Activated CD8-positive, alpha-beta memory T cell treated with anti-CD3 and anti-CD28 coated beads for 48 hours (primary cell): ENCODE results near the gene ADAMTS17.

ENCODE experiments used
- DNase-seq, 3 experiments: peaks; one replicate each; pipeline ENCODE4 v3.0.0-alpha.2; 2020; ENCODE audit warnings: low read depth in 2 of 3, low spot score in 2 of 3

ADAMTS17 gene, protein sequence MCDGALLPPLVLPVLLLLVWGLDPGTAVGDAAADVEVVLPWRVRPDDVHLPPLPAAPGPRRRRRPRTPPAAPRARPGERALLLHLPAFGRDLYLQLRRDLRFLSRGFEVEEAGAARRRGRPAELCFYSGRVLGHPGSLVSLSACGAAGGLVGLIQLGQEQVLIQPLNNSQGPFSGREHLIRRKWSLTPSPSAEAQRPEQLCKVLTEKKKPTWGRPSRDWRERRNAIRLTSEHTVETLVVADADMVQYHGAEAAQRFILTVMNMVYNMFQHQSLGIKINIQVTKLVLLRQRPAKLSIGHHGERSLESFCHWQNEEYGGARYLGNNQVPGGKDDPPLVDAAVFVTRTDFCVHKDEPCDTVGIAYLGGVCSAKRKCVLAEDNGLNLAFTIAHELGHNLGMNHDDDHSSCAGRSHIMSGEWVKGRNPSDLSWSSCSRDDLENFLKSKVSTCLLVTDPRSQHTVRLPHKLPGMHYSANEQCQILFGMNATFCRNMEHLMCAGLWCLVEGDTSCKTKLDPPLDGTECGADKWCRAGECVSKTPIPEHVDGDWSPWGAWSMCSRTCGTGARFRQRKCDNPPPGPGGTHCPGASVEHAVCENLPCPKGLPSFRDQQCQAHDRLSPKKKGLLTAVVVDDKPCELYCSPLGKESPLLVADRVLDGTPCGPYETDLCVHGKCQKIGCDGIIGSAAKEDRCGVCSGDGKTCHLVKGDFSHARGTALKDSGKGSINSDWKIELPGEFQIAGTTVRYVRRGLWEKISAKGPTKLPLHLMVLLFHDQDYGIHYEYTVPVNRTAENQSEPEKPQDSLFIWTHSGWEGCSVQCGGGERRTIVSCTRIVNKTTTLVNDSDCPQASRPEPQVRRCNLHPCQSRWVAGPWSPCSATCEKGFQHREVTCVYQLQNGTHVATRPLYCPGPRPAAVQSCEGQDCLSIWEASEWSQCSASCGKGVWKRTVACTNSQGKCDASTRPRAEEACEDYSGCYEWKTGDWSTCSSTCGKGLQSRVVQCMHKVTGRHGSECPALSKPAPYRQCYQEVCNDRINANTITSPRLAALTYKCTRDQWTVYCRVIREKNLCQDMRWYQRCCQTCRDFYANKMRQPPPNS

DNA sequence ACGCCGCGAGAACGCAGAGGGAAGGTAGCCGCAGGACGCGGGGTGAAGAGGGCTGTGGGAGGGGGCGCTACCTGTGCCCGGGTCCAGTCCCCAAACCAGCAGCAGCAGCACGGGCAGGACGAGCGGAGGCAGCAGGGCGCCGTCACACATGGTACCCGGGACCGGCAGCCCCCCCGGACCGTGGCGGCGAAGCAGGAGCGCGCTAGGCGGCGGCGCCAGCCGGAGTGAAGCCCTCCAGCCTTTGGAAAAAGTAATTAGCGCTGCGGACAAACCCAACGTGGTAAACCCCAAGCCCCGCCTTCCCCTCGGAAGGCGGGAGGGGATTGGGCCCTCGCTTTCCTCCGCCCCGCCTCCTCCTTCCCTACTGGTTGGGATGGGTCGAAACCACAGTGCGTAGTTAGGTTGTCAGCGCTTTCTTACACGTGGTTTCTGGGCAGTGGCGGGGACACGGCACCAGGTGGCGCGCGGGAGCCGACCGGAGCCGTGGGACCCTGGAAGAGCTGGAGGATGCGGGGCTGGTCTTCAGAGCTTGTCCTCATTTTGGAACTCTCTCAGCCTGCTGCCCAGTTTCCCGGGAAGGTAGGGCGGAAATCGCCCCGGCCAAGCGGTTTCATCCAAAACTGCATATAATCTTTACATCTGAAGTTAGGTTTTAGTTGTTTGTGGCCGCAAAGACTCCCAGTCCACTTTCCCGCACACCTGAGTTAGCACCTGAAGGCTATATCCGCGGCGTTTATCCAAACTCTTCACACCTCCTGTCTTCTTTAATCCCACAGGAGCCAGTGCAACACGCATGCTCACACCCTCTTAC is at the start of gene ADAMTS17:
Gene ADAMTS17, minus strand, starts transcription at position 226 of the 811 bp plus-strand sequence. Its CDS starts 76 bp downstream, at position 150.
- DNase-seq, result peak; percentile 60 to 81 (median 80)

DNA sequence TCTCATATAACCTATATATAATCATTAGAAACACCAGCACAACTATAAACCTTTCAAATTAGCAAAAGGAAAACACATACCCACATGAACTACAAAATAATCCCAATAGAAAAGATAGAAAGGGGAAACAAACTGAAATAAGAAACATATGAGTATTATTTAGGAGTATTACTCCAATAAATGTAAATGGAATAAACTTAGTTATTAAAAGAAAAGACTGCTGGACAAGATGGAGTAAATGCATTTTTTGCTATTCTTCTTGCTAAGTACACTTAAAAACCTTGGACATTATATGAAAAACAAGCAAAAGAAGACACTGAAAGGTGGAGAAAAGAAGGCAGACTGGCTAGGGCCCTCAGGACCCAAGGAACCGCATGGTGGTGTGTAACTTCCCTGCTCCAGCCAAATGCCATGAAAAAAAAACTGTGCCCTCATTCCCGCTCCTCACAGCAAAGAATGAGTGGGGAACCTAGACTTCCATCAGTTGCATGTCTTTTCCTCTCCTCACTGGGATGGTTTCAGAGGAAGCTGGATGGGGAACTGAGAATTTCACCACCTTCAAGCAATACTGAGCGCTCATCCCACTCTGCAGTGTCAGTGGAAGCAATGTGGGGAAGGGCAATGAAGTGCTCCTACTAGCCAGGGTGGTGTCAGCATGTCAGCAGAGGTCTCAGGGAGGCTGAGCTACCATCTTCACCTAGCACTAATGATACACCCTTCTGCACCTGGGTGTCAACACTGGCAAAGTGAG is 43.7 kb upstream of the ADAMTS17 start:
- DNase-seq, result no peak

DNA sequence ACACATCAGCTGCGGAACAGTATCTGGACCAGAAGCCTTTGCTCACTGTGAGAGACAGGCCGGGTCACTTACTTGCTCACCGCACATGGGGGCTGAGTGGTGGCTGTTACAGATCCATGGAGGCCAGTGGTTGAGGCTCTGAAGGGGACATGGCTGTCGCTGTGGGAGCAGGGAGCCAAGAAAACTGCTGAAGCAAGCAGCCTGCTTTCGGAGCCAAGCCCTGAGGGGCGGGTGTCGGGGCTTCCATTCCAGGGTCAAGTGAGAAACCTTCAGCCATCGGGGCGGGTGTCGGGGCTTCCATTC is 42.3 kb upstream of the ADAMTS17 start:
- no peak for DNase-seq

DNA sequence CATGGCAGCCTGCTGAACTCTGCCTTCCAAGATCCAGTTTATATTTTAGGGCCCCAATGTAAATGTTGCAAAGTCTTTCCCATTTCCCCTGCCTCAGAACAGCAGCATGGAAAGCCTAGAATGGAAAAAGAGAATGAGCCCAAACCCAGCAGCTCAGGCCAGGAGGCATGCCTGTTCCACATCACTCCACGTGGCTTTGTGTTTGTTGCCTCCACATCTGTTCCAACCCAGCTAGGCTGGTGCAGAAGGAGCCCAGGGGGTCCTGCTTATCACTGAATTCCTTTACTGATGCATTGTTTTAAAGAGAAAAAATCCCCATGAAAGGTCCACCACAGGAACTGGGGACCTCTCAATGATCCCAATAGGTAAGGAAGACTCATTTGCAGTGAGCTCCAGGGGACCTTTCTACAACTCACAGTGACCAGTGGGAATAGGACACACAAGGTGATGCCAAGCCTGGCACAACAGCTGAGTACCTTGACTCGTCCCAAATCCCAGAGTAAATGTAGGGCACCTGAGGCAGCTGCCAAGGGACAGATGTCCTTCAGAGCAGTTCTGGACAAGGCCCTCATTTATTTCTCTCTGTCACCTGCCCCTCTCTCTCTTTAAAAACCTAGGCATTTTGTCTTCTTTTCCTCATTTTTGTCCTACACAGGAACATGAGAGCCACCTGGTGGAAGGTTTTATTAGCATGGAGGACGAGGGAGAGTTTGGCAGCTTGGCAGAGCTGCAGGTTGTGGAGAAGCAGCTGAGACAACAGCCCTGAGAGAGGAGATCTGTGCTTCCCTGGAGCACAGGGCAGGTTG is 41.7 kb upstream of the ADAMTS17 start:
- no peak for DNase-seq

DNA sequence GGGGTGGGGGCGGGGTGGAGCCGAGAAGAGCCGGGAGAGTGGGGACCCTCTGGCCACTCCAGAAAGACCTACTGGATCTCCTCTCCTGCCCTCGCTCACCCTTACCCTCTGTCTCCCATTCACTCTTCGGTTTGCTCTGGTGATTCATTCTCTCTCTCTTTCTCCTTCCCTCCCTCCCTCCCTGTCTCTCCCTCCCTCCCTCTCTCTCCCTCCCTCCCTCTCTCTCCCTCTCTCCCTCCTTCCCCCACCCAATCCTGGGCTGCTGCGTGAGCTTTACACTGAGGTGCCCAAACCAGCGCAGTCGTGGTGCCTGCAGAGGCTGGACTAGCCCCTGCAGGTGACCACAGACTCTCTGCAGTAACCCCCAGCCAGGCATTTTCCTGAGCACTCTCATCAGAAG is 32.2 kb upstream of the ADAMTS17 start:
- DNase-seq, result no peak

DNA sequence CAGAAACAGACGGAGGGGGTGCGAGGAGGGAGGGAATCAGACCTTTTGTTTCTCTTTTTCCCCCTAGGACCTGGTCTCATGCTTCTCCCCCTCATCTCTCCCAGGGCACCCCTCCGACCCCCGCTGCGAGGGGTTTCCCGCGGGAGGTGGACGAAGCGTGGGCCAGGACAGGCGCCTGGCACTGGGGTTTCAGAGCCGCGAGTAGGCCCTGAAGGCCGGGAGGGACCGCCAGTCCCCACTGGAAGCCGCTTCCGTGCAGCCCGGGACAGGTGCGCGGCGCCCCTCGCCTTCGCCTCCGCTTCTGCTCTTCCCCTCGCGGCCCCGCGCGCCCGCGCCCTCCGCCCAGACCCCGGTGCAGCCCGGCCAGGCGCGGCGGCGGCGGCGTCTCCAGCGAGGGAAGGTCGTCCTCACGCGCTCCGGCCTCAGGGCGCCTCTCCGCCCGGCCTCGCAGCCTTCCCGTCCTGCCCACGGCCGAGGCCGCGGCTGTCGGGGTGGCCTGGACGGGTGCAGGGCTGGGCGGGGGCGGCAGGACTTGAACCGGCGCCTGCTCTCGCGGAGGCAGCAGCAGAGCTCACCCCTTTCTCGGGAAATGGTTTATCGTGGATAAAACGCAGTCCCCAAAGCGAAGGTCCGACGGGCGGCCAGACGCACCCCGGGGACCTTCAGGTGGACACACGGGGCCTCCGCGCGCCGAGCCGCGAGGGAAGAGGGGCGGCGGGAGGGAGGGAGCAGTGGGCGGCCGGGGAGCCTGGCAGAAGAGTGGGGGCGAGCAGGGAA is 31.5 kb upstream of the ADAMTS17 start:
- no peak for DNase-seq

DNA sequence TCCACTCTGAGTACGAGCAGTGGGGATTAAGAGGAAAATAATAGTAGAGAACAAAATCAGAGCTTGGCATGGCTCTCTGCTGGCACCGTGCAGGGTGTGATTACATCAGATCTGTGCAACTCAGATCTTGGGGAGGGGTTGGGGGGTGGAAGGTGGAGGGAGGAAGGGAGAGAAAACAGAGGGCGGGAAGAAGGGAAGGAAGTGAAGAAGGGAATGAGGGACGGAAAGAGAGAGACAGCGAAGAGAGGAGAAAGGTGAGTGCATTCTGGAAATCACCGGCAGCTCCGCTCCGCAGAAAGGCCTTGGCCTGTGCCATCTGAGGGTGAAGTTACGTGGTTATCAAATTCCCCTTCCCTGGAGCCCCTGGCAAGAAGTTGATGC is 31.0 kb upstream of the ADAMTS17 start:
- no peak for DNase-seq

DNA sequence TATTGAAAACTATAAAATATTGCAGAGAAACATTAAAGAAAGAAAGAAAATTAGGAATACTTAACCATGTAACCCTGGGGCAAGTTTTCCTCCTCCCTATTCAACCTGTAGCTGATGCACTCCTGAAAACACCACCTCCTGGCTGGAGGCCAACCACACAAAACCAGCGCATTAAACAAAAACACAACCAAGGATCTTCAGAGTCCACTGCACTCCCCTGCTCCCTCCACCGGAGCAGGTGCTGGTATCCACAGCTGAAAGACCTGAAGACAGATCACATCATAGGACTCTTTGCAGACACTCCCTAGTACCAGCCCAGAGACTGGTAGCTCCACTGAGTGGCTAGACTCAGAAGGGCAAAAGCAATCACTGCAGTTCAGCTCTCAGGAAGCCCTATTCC is 13.6 kb upstream of the ADAMTS17 start:
- DNase-seq, result no peak

DNA sequence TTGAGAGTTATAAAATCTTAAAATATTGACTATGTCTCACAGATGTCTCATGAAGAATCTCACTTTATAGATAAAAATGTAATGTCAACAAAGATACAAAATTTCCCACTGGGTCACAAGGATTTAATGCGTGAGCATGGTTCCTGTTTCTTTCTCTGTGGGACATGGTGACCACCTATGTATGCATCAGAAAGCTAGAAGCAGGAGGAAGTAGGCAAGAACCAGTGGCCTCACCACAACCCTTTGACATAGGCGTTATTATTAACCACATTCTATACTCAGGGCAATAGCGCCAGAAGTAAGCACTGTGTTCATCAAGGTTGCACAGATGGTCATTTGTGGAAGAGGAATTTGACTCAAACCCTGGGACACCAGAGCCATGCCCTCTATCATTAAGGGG is 11.7 kb upstream of the ADAMTS17 start:
- DNase-seq, result no peak

DNA sequence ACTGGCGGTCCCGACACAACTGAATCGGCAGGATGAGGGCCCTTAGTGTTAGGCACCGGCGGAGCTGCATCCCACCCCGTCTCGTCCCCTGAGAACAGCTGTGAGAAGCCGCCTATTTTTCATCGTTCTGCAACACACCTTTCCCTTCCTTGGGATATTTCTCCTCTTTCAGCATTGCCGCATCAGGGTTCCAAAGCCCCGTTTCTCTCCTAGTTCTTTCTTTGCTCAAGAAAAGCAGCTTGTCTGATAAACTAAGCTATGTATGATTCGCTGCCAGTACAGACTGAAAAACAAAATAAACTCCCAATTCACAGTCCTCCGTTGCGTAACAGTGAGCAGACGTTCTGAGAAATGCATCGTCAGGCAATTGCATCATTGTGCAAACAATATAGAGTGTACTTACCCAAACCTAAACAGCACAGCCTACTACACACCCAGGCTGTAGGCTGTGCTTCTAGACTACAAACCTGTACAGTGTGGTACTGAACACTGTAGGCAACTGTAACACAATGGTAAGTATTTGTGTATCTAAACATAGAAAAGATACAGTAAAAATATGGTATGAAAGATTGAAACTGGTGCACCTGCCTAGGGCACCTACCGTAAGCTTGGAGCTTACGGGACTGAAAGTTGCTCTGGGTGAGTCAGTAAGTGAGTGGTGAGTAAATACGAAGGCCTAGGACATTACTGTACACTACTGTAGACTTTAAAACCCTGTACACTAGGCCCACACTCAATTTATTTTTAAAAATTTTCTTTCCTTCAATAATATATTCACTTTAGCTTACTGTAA is 8.9 kb upstream of the ADAMTS17 start:
- DNase-seq, result no peak

DNA sequence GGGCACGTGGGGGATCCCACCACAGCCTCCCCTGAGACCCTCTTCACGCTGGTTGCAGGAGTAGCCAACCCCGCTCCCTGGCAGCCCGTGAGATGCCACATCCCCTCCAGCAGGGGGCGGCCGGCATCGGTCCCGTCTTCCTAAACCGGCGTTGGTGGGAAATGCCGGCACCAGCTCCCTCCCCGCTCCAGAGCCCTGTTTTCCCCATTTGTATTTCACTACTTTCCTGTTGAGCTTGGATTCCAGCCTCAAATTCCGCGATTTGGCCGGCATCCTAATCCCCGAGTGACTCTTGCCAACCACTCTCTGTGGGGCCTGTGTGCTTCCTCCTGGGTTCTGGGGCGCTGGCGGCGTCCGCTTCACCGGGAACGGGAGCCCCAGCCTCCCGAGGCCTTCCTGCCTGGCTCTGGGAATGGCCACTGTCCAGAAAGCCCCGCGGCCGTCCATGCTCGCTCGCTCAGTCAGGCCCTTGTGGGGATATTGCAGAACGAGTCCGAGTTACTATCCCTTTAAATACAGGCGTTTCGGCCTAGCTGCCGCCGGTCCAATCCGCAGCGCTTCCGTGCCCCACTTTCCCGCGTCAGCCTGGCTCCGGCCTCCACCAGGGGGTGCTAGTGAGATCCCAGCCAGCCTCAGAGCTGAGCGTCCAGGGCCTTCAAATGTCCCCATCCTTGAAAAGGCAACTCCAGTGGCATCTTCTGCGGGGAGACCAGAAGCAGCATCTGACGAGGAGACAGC is 8.1 kb upstream of the ADAMTS17 start:
- peak; percentile 70 to 93 (median 85) for DNase-seq

DNA sequence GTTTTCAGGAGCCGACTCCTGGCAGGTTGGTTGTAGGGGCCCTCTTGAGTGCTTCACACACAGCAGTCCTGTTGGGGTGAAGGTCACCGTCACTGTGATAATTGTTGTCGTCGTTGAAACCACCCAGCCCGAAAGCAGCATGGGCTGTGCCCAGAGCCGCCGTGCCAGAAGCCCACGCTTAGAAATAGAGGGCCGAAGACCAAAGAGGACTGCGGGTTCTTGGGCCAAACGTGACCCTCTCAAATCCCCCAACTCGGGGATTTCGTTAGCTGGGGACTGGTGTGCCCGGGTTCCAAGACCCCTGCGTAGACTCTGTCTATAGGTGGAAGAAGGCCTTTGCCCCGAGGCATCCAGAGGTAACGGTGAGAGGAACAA is 7.5 kb upstream of the ADAMTS17 start:
- no peak for DNase-seq

DNA sequence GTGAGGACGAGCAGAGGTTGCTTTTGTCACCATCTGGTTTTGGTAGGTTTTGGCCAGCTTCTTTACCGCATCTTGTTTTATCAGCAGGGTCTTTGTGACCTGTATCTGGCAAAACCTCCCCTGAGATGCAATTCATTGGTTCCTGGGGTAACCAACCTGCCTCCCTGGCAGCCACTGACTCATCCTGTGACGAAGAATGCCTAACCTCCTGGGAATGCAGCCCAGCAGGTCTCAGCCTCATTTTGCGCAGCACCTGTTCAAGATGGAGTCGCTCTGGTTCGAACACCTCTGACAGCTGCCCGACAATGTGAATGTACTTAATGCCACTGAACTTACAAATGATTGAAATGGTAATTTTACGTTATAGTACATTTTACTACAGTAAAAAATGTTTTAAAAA is 6.8 kb upstream of the ADAMTS17 start:
- DNase-seq, result no peak

DNA sequence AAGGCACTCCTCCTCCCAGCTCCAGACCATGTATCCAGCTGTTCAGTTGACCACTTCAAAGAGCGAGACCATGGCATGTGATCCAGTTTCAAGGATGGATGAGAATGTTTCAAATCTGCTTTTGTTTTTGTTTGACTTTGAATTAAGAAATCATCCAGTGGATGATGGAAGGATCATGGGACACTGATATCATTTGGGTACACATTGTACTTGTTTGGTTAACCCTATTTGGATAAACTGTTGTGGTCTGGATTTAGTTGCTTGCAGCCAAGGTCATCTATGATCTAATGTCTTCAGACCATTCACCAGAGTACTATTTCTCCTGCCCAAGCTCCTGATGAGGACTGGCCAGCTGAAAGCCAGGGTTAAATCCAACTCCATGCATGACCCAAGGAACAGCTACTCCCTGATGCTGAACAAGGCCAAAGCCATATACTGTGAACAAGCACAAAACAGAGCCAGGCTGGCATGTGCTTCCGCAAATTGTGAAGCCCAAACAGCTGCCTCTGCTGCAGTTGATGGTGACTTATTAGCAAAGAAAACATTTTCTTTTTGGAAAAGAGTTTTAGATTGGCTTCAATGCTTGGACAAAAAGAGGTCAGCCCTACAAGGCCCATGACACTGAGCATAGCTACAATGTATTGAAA is 5.2 kb upstream of the ADAMTS17 start:
- DNase-seq, result no peak

DNA sequence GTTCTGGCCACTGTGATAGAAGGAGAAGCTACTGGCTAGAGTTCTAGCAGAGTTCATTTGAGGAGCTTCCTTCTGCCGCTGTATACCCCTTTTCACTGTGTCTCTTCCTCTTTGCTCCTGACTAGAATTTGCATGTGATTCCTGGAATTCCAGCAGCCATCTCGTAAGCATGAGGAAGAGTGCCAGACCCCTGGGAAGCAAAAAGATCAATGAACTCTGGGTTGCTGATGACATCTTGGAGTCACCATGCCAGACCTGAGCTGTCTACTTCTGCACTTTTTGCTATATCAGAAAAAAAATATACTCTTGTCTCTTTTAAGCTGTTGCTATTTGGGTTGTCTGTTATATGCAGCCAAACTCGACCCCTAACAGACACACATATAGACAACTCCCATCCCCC is 3.7 kb upstream of the ADAMTS17 start:
- no peak for DNase-seq

DNA sequence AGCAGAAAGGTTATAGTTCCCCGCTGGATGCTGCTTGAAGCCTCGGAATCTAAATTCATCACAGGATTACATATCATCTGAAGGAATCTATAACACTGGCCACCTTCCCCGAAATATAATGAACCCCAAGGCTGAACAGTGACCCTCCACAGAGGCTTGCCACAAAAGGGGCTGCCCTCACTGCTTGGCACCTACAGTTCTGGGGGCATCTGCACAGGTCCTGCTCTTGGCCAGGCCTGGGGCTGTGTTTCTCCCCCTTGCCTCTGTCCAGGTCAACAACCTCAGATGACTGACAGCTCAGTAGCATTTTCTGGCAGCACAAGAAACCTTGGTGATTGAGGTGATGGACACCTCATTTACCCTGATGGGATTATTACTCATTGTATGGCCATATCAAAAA is 1.5 kb upstream of the ADAMTS17 start:
- no peak for DNase-seq

DNA sequence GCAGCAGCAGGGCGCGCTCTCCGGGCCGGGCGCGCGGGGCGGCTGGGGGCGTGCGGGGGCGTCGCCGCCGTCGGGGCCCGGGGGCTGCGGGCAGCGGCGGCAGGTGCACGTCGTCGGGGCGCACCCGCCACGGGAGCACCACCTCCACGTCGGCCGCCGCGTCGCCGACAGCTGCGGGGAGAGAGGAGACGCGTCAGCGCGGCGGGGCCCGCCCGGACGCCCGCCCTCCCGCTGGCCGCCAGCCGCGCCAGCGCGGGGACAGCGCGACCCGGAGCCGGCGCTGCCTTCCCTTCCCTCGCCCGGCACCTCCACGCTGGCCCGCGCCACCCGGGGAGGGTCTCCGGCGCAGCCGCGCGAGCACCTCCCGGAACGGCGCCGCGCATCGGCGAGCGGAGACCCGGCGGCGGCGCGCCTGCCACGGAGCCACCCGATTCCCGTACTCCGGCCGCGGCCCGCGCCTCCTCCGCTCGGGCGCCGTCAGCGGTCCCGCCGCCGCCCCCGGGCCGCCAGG is 481 bp downstream of the ADAMTS17 start:
- no peak for DNase-seq
